ENCODE measurements around the gene QPRT. TPM values are rescaled to one million over a fixed set of nuclear protein-coding genes. Genes with fewer than 3 reads are reported as not detected.
"Not testable (repeated sequence)": the region's sequence is repeated elsewhere in the genome, so short reads cannot be mapped to it uniquely, and the experiment has no call there.

Gene QPRT
- total RNA-seq, 1 donor from 2014 or later, result 106 TPM

DNA sequence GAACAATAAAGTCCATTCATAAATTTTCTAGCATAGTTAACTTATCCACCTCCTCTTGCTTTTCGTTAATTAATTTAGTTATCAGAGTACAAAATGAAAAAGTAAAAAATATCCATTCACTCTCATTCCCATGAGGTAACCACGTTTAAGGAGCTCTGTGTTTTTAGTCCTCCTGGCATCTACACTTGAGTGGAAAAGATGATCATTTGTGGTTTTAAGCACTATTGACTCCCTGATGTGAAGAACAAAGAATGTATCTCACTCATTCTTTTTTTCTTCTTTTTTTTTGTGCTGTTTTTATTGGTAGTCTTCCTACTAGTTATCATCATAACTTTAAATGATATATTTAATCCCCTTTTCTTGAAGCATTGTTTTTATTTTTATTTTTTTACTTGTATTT, 26.1 kb downstream of the QPRT start:
- Mint-ChIP-seq H3K27me3 (no peaks in the 10 kb centered on the region), H3K4me1 (ENCODE audit: low read depth) (peaks cover 19% of the 10 kb centered on the region), H3K4me3 (ENCODE audit: low read depth) (no peak overlapping the region), H3K27ac (no peak overlapping the region), H3K36me3 (ENCODE audit: insufficient read depth) (no peaks in the 10 kb centered on the region), H3K9me3 (ENCODE audit: low read depth) (peaks cover 4% of the 10 kb centered on the region)
- no peak for DNase-seq (ENCODE audit: low spot score, unreplicated experiment)
- no peak for TF ChIP-seq CTCF (IDR thresholded peaks at IDR 0.05; ENCODE audit: unreplicated experiment)

- not testable (repeated sequence) for H3K4me3 Mint-ChIP-seq (ENCODE audit: low read depth); H3K36me3 Mint-ChIP-seq (ENCODE audit: insufficient read depth); H3K27me3 Mint-ChIP-seq; H3K9me3 Mint-ChIP-seq (ENCODE audit: low read depth); DNase-seq (ENCODE audit: low spot score, unreplicated experiment); H3K27ac Mint-ChIP-seq
- peaks cover 18% of the 10 kb centered on the region for H3K4me1 Mint-ChIP-seq (ENCODE audit: low read depth)
Observed at GRCh38 chr16:29707160-29707559, 28.2 kb downstream of the QPRT start.

- Mint-ChIP-seq H3K9me3 (ENCODE audit: low read depth) (peaks cover 4% of the 10 kb centered on the region), H3K36me3 (ENCODE audit: insufficient read depth) (peaks cover 3% of the 10 kb centered on the region), H3K27ac (peak overlapping the region; percentile 96), H3K27me3 (no peaks in the 10 kb centered on the region), H3K4me1 (ENCODE audit: low read depth) (peaks cover 11% of the 10 kb centered on the region), H3K4me3 (ENCODE audit: low read depth) (peak overlapping the region; percentile 80)
- DNase-seq (ENCODE audit: low spot score, unreplicated experiment), result no peak
- no peak for TF ChIP-seq CTCF (IDR thresholded peaks at IDR 0.05; ENCODE audit: unreplicated experiment)
Observed at GRCh38 chr16:29708917-29709600, 30.1 kb downstream of the QPRT start.

DNA sequence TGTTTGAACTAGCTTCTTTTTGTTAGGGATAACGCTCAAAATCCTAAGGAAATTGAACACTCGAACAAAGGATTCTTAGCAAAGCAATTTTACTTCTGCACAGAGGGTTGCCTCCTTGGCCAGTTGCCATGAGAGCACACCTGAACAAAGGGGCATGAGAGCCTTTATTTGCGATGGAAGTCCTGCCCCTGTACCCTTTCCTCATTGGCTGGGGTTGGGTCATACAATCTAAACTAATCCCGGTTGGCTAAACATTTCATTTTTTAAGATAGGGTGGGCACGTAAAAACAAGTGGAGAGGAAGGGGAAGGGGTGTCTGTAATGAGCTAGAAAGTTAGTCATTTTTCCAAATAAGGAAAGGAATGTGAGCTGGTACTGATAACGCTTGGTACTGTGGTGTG, 30.7 kb downstream of the QPRT start:
- not testable (repeated sequence) for DNase-seq (ENCODE audit: low spot score, unreplicated experiment); H3K36me3 Mint-ChIP-seq (ENCODE audit: insufficient read depth); H3K9me3 Mint-ChIP-seq (ENCODE audit: low read depth); H3K27me3 Mint-ChIP-seq
- Mint-ChIP-seq H3K27ac (peak overlapping the region; percentile 96), H3K4me1 (ENCODE audit: low read depth) (peaks cover 11% of the 10 kb centered on the region), H3K4me3 (ENCODE audit: low read depth) (peak overlapping the region; percentile 80)

DNA sequence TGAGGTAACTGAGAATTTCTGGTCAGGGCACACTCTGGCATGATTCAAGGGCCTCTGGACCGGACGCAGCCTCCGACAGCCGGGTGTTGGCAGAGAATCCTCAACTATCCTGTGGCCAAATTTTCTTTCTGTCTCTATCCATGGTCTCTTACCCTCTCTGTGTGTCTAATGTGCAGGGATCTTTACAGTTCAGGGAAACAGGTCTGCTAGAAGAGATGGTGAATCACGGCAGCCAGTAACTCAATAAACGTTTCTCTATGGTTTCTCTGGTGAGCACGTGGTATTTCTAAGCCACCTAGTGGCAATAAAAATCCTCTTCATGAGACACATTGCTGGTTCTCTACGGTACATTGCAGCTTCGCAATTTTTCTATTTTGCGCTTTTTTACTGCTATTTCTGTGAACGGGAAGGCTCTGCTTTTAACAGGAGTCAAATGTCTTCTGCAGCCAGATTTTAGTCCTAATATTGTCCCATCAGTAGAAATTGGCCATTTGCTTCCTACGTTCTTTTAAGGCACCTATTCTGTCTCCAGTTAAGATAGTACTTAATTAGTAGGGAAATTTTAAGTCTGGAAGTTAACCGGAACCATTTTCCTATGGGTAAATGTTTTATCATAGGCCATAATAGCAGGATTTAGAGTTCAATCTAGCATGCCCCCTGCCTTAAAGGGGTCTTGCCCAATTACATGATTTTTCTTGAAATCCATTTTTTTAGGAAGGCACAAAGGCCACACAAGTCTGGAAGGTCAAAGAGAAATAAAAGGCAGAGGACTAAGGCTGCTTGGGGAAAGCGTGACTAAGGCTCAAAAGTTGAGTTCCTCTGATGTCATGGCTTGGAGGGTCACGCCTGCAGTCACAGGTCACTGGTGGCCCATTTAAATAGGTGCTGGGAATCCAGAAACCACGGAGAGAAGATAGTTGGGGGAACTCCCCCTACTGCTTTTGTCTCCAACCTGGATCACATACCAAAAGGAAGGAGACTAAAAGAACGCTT, 31.5 kb downstream of the QPRT start:
- DNase-seq (ENCODE audit: low spot score, unreplicated experiment), result no peak
- peak; percentile 67 for TF ChIP-seq CTCF (IDR thresholded peaks at IDR 0.05; ENCODE audit: unreplicated experiment)
- Mint-ChIP-seq H3K9me3 (ENCODE audit: low read depth) (peaks cover 4% of the 10 kb centered on the region), H3K4me3 (ENCODE audit: low read depth) (peak overlapping the region; percentile 80), H3K4me1 (ENCODE audit: low read depth) (peaks cover 11% of the 10 kb centered on the region), H3K27me3 (no peaks in the 10 kb centered on the region), H3K36me3 (ENCODE audit: insufficient read depth) (peaks cover 3% of the 10 kb centered on the region), H3K27ac (peak overlapping the region; percentile 96)

- Mint-ChIP-seq H3K9me3 (ENCODE audit: low read depth) (peaks cover 4% of the 10 kb centered on the region), H3K4me3 (ENCODE audit: low read depth) (no peak overlapping the region), H3K27ac (no peak overlapping the region), H3K4me1 (ENCODE audit: low read depth) (peaks cover 11% of the 10 kb centered on the region), H3K27me3 (no peaks in the 10 kb centered on the region), H3K36me3 (ENCODE audit: insufficient read depth) (peaks cover 3% of the 10 kb centered on the region)
- DNase-seq (ENCODE audit: low spot score, unreplicated experiment), result no peak
- no peak for TF ChIP-seq CTCF (IDR thresholded peaks at IDR 0.05; ENCODE audit: unreplicated experiment)
Observed at GRCh38 chr16:29712809-29713208, 33.8 kb downstream of the QPRT start.
